HEK293 (cell line): ENCODE data around the gene MED20.

Experiments
- YY1 ChIP-seq: fragments of 450-650 bp; formaldehyde crosslinking; IDR thresholded peaks from 2 replicates; pipeline ENCODE4 v1.5.1; 2018; ENCODE audit warnings: missing biosample characterization, missing genetic modification characterization
- YY2 ChIP-seq: fragments of 450-650 bp; formaldehyde crosslinking; IDR thresholded peaks from 2 replicates; pipeline ENCODE4 v1.5.1; 2016; ENCODE audit warnings: missing biosample characterization, missing genetic modification characterization
- ZNF146 ChIP-seq: fragments of 450-650 bp; formaldehyde crosslinking; IDR thresholded peaks from 2 replicates; pipeline ENCODE4 v1.5.1; 2016; ENCODE audit warnings: missing biosample characterization, missing genetic modification characterization
- ZNF174 ChIP-seq: fragments of 450-650 bp; formaldehyde crosslinking; IDR thresholded peaks from 2 replicates; pipeline ENCODE4 v1.5.0; 2017; ENCODE audit warnings: missing biosample characterization, mild to moderate bottlenecking, missing genetic modification characterization
- TF ChIP-seq, protein P1 (sequence below): fragments of 450-650 bp; formaldehyde crosslinking; IDR thresholded peaks from 2 replicates; pipeline ENCODE4 v1.5.1; 2016; ENCODE audit warnings: missing biosample characterization, missing genetic modification characterization

DNA sequence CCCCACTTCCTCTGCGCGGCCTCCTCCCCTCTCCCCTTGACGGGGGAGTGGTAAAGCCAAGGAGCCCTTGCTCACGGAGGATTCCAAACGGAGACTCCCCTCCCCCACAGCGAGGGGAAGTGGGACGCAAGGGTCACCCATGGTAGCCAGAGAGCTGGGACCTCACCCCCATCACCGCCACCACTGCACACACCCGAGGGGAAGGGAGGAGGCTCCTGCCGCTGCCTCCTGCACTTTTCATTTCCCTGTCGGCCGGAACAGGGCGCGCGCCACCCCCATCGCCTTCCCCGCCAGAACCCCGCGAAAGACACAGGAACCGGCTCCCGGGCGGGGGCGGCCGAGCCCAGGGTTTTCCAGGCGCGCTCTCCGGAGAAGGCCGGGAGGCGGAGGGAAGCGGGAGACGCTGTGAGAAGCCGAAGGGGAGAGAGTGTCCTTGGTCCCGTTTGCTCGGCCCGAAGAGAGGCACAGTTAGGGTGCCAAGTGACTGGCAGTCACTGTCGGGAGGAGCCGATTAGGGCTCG lies 19.9 kb upstream of the MED20 start:
- TF ChIP-seq ZNF174 (tag by site-specific recombination) (no peak), YY2 (tag by site-specific recombination) (no peak), ZNF146 (tag by site-specific recombination) (no peak), YY1 (tag by site-specific recombination) (no peak)
- TF ChIP-seq, protein P1, sequence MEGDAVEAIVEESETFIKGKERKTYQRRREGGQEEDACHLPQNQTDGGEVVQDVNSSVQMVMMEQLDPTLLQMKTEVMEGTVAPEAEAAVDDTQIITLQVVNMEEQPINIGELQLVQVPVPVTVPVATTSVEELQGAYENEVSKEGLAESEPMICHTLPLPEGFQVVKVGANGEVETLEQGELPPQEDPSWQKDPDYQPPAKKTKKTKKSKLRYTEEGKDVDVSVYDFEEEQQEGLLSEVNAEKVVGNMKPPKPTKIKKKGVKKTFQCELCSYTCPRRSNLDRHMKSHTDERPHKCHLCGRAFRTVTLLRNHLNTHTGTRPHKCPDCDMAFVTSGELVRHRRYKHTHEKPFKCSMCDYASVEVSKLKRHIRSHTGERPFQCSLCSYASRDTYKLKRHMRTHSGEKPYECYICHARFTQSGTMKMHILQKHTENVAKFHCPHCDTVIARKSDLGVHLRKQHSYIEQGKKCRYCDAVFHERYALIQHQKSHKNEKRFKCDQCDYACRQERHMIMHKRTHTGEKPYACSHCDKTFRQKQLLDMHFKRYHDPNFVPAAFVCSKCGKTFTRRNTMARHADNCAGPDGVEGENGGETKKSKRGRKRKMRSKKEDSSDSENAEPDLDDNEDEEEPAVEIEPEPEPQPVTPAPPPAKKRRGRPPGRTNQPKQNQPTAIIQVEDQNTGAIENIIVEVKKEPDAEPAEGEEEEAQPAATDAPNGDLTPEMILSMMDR = peak; percentile 15
